NCI-H2196 treated with DMSO at 0.1 percent for 48 hours (cell line): ENCODE measurements around the gene MTOR.
"Not testable (repeated sequence)": the region's sequence is repeated elsewhere in the genome, so short reads cannot be mapped to it uniquely, and the experiment has no call there.

ENCODE experiments used
- DNase-seq: peaks from one replicate; lab custom pipeline; 2025; ENCODE audit not compliant: unreplicated experiment; lab: John Stamatoyannopoulos, UW

Gene MTOR

GRCh38 chr1:11187000-11187399 is 75.4 kb downstream of the MTOR start:
- DNase-seq = no peak

DNA sequence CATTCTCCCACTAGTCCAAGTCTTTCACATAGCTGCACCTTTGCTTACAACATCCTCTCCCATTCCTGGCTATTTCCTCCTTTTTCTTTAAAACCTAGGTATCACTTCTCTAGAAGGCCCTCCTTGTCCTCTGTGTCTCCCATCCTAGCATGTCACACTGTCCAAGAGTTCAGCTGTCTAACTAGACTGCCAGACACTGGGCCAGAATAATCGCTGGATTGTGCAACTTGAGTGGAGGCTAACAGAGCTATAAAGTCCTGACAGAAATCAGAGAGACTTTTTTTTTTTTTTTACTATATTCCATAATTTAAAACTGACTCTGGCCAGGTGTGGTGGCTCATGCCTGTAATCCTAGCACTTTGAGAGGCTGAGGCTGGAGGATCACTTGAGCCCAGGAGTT is 77.4 kb downstream of the MTOR start:
- DNase-seq = no peak

DNA sequence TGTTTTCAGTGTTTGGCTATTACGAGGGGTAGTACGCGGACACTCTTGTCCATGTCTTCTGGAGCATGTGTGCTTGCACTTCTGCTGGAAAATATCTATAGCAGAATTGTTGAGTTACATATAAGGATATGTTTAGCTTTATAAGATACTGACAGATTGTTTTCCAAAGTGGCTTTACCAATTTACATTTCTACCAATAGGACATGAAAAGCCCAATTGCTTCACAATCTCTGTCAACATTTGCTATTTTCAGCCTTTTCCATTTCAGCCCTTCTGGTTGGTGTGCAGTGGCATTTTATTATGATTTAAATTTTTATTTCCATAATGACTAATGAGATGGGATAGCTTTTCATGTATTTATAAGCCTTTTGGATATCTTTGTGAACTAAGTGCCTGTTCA is 79.5 kb downstream of the MTOR start:
- no peak for DNase-seq

GRCh38 chr1:11180342-11180744 is 82.0 kb downstream of the MTOR start:
- no peak for DNase-seq

DNA sequence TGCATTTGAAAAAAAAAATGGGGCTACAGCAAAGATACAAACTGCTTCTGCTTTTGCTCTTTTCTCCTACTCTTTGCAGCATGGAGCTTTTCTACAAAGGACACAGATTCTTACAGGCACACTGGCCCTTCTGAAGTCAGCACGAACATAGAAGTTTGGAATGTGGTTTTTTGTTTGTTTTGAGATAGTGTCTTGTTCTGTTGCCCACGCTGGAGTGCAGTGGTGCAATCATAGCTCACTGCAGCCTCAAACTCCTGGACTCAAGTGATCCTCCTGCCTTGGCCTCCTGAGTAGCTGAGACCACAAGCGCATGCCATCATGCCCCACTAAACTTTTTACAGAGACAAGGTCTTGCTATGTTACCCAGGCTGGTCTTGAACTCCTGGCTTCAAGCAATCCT is 82.6 kb downstream of the MTOR start:
- DNase-seq = not testable (repeated sequence)

- DNase-seq = no peak
Observed at GRCh38 chr1:11179125-11179524, 83.2 kb downstream of the MTOR start.

DNA sequence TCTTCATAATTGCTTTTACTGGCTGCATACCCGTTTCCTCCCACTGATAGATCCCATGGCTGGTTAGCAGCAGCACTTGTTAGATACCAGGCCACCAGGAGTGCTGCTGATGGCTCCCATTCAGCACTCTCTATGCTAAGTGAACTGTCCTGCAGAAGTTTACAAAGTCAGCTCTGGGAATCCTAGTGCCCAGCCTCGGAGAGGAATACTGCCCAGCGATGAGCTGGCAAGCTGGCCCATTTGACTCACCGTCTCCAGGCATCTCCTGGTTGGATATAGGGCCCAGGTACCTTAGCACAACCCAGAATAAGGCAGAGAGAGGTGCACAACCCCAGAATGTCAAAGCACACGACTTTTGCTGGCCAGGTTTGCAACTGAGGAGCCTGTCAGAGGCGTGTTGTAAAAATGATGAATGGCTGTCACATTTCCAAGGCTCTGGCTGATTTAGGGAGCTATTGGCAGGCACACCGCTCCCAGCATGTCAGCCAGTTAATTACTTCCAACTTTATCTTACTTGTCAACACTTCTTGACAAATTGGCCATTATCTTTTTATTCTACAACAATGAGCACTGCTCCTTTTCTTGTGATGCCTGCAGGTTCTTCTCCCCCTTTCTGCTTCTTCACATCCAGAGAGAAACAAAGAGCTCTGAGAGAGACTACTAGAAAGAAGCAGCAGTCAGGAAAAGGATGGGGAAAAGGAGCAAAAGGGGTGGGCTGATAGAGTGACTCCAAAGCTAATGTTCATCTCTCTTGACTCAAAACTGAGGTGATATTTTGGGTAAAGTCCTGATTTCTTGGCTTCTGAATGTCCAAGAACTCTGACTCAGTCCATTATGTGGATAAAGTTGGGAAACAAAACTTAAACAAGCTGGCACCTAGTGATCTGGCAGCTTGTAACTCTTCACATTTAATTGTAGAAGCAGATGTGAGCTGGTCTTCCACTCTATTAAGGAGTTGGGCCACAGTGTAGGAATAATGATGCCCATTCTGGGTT is 84.0 kb downstream of the MTOR start:
- no peak for DNase-seq

DNA sequence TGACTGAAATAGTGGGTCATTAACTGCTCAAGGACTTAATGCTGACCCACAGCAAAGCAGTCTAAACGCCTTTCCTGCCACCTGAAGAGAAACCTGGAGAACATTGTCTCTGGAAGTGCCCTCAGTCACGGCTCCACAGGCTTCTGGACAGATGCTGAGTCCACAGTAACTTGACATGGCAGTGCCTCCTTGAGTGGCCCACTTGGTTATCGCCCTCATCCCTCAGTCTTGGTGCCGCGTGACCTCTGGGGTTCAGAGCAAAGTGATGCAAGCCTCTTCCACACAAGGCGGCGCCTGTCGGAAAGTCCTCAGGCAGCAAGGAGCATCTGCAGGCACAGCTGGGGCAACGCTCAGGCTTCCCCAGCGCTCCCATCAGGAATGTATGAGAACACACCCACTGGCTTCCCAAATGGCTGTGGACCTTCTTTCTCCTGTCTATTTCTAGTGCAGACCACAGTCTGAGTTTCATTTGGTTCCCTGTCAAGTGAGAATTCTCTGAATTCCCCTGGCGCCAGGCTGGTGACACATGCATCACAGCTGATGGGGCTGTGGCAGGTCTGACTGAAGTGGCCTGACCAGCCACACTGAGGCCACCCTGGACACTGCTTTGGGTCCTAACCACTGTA is 86.2 kb downstream of the MTOR start:
- no peak for DNase-seq

GRCh38 chr1:11175461-11175860 is 86.9 kb downstream of the MTOR start:
- DNase-seq = no peak

- DNase-seq = no peak
Observed at GRCh38 chr1:11174261-11174942, 87.9 kb downstream of the MTOR start.

- DNase-seq = no peak
Observed at GRCh38 chr1:11170102-11170501, 92.2 kb downstream of the MTOR start.

GRCh38 chr1:11169202-11169601 is 93.1 kb downstream of the MTOR start:
- no peak for DNase-seq

DNA sequence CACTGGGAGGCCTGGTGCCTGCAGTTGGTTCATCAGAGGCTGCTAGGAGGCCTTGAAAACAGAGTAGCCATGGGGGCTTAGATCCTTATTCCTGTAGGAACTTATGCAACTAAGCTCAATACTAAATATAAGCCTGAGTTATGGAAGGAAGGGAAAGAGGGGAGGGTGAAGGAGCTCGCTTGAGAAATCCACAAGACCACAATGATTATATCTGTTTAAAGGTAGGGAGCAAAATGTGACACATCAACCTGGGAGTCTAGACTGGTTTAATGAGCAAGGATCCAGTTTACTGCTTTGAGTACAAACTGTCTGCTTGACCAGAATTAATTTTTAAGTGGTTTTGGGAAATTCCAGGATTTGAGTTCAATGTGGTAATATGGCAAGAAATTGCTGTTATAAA is 93.6 kb downstream of the MTOR start:
- DNase-seq = no peak

DNA sequence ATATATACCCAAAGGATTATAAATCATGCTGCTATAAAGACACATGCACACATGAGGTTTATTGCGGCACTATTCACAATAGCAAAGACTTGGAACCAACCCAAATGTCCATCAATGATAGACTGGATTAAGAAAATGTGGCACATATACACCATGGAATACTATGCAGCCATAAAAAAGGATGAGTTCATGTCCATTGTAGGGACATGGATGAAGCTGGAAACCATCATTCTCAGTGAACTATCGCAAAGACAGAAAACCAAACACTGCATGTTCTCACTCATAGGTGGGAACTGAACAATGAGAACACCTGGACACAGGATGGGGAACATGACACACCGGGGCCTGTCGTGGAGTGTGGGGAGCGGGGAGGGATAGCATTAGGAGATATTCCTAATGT is 95.6 kb downstream of the MTOR start:
- DNase-seq = not testable (repeated sequence)

- not testable (repeated sequence) for DNase-seq
Observed at GRCh38 chr1:11162752-11163151, 99.6 kb downstream of the MTOR start.

DNA sequence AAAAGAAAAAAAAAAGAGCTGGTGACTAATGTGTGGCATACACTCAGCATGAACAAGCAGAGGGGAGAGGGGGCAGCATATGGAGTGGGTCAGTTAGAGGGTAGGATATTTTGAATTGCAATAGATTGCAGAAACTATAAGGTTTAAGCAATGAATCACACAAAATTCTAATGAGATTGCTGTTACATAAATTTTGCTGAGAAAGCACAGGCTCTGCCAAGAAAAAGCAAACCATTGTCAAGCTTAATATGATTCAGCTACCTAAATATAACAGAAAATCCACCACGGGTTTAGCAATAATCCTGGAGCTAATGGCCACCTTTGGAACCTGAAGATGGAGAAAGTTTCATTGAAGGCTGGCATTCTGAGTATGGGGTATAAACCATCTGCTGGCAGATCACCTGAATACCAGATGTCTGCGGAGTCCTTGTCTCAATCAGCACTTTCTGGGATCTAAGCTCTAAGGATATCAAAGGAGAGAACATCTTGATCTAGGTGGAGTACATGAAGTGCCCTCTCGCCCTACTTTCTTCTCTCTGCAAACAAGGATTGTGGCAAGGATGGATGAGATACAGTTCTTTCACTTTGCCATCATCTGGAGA is 103.5 kb downstream of the MTOR start:
- no peak for DNase-seq

DNA sequence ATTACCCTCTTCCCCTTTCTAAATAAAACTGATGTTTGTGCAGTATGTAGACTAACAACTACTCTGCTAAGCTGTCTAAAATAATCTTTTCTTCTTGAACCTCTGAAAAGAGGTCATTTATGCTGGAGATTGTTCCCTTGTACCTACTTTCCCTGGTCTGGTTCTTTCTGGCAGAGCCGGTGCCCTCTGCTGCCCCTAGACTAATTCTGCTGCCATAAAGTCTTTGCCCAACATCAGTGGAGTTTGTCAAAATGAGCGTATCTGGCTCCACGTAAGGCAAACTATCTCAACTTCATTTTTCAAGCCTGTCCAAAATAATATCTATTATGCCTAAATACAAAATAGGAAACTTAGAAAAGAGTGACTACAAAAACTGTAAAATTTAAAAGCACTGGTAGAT is 104.1 kb downstream of the MTOR start:
- no peak for DNase-seq

GRCh38 chr1:11157867-11158266 is 104.5 kb downstream of the MTOR start:
- peak; percentile 78 for DNase-seq

DNA sequence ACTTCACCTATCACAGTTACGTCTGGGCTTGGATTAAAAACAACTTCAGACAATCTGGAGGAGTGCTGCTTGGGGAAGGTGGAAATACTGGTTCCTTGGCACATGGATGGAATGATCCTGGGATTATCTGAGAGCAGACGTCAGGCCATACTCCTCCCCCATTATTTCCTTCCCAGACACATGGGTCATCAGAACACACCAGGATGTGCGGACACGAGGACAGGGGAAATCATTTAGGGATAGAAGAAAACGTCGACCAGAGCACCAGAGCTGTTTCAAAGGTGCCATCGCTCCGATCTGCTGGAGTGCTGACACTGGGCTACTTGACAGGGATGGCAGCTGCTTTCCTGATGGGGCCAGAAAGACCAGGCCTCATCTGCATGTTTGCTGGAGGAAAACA is 105.0 kb downstream of the MTOR start:
- peak; percentile 45 for DNase-seq

GRCh38 chr1:11156963-11157362 is 105.4 kb downstream of the MTOR start:
- DNase-seq = no peak

- peak; percentile 28 for DNase-seq
Observed at GRCh38 chr1:11156441-11156840, 105.9 kb downstream of the MTOR start.
